ENCODE measurements around the gene PNPT1.

DNA sequence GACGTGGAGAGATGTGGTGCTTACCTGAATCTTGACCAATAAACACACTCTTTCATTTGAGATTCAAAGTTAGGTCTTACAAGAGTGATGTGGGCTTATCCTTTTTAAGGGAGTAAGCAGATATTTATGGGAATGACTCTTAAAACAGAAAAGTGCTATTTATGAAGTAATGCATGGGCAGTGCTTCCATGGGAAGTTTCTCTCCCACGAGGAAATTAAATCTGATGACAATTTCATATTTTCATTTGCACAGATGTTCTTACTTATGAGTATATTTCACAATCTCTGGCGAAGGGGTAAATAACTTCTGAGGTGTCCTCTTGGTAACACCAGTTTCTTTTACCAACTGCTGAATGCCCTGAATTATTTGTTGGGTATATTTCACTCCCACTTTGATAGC lies 21.0 kb downstream of the PNPT1 start:
- TF ChIP-seq RFX5 (IDR thresholded peaks at IDR 0.05) (no peak), TFCP2L1 (CRISPR knock-in tag; IDR thresholded peaks at IDR 0.05) (no peak), MAX (IDR thresholded peaks at IDR 0.05) (no peak), HDAC2 (IDR thresholded peaks at IDR 0.05) (no peak), KDM1A (IDR thresholded peaks at IDR 0.05; ENCODE audit: low read depth) (no peak)

Data from A549 (cell line).